ENCODE results near the gene TBX21.

The TBX21 gene, protein sequence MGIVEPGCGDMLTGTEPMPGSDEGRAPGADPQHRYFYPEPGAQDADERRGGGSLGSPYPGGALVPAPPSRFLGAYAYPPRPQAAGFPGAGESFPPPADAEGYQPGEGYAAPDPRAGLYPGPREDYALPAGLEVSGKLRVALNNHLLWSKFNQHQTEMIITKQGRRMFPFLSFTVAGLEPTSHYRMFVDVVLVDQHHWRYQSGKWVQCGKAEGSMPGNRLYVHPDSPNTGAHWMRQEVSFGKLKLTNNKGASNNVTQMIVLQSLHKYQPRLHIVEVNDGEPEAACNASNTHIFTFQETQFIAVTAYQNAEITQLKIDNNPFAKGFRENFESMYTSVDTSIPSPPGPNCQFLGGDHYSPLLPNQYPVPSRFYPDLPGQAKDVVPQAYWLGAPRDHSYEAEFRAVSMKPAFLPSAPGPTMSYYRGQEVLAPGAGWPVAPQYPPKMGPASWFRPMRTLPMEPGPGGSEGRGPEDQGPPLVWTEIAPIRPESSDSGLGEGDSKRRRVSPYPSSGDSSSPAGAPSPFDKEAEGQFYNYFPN

DNA sequence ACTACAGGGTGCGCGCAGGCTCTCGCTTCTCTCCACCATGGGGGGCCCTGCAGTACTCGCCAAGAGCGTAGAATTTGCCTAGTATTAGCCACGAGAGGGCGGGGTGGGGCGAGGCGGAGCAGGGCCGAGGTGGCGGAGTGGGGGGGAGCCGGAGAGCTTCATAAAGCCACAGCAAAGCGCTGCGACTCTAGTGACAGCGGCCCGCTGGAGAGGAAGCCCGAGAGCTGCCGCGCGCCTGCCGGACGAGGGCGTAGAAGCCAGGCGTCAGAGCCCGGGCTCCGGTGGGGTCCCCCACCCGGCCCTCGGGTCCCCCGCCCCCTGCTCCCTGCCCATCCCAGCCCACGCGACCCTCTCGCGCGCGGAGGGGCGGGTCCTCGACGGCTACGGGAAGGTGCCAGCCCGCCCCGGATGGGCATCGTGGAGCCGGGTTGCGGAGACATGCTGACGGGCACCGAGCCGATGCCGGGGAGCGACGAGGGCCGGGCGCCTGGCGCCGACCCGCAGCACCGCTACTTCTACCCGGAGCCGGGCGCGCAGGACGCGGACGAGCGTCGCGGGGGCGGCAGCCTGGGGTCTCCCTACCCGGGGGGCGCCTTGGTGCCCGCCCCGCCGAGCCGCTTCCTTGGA is at the start of gene TBX21:
TBX21 (plus strand) TSS at position 190 of the 627 bp plus-strand sequence; CDS start at position 409, 219 bp downstream.
- DNase-seq: peak; percentile 56

- DNase-seq: no peak
These were observed 49.0 kb upstream of the TBX21 start for GRCh38 chr17:47684025-47684424.

- no peak for DNase-seq
These were observed 48.4 kb upstream of the TBX21 start for GRCh38 chr17:47684535-47685193.

- no peak for DNase-seq
These were observed 47.3 kb upstream of the TBX21 start for GRCh38 chr17:47685556-47686275.

DNA sequence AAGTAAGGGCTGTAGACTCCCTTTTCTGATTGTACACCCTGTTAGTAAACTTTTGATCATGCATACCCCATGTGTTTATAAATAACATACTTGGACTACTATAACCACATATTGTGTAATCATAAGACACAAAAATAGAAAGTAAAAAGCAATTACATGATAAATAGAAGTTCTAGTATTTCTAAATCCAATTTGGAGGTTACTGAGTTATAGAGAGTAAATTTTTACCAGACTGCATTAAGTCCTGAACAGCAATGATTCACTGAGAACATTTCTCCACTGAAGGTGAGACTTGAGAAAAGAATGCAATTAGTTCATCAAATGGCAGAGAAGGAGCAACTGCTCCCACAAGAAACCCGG is 46.8 kb upstream of the TBX21 start:
- DNase-seq: no peak

GRCh38 chr17:47686664-47687327 is 46.2 kb upstream of the TBX21 start:
- DNase-seq: no peak

DNA sequence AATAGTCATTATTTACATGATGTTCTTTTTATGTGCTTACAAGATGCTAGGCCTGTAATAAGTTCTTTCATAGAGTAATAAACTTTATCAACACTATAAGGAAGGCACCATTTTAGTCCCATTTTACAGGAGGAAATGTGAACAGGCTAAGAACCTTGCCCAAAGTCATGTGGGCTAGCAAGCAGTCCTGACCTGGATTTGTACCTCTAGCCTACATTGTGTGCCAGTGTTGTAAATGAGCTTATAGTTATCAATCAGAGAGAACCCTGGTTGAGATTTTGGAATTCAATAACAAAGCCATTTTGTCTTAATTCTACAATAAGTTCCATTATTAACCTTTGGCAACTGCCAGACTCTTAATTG is 45.7 kb upstream of the TBX21 start:
- no peak for DNase-seq

GRCh38 chr17:47687748-47688147 is 45.3 kb upstream of the TBX21 start:
- no peak for DNase-seq

GRCh38 chr17:47690121-47690520 is 42.9 kb upstream of the TBX21 start:
- no peak for DNase-seq

DNA sequence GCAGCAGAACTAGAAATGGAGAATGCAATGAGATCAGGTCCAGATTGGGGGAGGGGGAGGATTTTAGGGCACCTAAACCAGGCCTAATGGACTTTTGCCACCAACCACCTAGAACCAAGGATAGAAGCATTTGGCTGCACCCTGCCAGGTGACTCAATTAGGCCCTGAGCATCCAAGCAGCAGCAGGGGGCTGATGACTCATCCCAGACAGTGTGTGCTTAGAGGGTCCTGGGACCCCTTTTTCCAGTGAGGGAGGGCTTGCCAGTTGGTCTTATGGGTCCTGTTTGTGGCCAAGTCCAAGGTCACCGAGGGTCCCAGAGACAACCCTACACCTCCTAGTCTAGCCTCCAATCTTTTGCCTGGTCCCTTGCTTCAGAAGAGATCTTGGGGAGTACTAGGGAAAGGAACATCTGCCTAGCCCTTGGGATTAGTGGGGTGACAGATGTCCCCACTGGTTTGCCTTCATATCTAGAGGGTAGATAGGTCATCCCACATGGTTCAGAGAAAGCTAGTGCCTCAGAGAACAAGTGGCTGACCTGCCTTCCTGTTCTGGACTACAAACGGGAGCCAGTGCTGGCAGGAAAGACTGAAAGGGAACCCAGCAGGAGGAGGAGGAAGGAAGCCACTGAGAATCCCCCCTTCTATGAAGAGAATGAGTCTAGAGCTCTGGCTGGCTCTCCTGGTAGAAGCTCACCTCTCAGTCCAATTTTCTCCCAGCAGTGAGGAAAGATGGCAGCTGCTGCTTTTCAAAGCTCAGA is 40.7 kb upstream of the TBX21 start:
- no peak for DNase-seq

DNA sequence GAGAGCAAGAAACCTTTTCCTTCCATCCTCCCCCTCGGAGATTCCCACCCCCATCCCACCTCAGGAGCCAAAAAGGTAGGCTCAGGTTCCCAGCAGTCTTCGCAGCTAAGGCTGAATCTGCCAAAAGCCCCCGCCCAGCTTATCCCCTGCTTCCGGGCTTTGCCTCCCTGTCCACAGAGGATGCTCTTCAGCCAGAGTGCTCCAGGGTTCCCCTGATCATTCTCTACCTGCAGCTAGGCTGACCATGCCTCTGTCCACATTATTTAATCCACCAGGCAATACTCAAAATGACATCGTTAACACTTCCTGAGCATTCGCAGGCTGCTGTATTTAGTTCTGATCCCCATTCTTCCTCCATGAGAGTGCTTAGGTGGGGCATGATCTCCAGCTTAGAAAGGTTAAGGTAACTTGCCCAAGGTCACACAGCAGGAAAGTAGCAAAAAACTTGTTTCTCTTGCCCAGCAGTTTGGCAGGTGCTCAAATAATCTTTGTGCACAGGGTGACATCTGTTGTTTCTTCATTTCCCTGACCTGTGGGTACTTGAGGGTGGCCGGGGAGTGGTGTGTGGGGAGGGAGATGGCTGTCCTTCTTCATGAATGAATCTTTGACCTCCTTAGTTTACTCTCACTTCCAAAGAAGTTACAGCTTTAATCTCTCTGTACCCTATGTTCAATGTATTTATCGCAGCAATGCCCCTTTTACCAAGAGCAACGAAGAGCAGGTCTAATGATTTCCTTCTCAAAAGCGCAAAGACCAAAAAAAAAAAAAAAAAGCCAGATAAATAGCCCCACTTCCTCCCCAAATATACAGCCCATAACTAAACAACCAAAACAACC is 39.9 kb upstream of the TBX21 start:
- no peak for DNase-seq

- peak; percentile 42 for DNase-seq
These were observed 39.1 kb upstream of the TBX21 start, which contains the start of gene TBKBP1 for GRCh38 chr17:47693731-47694580. TBKBP1 (plus strand) TSS chr17:47694161; CDS start chr17:47696113, 1,952 bp downstream.

DNA sequence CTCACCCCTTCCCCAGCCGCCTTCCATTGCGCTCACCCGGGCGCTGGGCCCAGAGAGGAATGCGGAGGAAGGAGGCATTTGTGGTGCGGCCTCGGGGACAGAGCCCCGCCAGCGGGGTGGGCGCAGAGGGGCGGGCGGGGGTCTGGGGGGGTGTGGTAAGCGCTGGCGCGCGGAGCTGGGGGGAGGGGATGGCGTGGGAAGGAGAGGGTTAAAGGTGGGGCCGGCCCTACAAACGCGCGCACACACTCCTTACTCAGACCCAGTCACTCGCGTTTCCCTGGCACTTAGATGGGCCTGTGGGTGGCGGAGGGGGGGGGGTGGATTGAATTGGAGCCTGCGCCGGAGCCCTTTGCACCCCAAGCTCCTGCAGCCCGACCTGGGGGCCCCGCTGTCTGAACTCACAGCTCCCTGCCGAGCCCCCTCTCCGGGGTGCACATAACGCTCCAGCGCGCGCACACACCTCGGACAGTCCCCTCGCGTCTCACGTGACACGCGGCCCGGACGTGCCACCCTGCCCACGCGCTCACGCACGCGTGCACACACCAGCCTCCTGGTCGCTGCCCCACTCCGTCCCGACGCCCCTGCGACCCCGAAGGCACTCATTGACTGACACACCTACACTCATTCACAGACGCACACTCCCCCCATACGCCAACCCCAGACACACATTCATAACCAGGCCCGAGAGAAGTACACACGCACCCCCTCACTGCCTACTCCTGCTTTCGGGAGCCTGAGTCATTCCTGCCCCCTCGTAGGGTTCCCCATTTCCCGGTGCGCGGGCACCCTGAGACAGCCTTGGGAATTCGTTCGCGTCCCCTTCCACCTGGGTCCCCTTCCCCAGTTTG is 38.2 kb upstream of the TBX21 start:
- no peak for DNase-seq

DNA sequence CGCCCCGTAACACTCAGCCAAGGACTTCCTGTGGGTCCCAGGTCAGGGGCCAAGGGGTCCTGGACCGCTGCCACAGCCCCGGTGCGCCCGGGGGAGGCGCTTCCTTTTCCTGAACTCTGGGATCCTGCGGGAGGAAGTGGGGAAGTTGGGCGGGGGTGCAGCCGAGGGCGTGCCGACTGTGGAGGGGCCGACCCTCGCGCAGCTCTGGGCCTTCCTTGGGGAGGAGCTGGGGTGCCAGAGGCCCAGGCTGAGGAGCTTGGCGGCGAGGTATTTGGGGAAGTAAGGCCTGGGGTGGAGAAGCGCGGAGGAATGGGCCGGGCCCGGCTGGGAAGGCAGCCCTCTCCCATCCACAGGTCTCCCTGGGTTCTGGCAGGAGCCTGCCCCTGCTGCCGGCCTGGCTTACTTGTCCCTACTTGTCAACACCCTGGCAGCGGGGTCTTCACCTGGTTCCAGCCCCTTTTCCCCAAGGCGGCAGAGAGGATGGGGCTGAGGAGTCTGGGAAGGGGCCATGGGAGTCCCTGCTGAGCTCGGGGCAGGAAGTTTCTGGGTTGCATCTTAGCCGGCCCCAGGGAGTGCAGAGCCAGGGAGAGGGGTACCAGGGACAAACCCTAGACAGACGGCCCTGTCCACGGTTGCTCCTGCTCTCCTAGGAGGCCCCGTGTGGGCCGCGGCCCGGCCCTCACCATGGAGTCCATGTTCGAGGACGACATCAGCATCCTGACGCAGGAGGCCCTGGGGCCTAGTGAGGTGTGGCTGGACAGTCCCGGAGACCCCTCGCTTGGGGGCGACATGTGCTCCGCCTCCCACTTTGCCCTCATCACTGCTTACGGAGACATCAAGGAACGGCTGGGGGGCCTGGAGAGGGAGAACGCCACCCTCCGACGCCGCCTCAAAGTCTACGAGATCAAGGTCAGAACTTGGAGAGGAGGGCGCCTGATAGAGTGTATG is 37.3 kb upstream of the TBX21 start:
- no peak for DNase-seq

GRCh38 chr17:47696717-47697642 is 36.1 kb upstream of the TBX21 start:
- no peak for DNase-seq

Data from NCI-H1436 (cell line).